Thoracic aorta (tissue), 2 donors: ENCODE measurements around the gene ABL2. TPM values are rescaled to one million over a fixed set of nuclear protein-coding genes. Genes with fewer than 3 reads are reported as not detected.

Experiments used
- ATAC-seq: fragments of 150-250 bp; one replicate; pipeline ENCODE4 v1.8.0; 2017; ENCODE audit warnings: low read depth; ENCODE audit not compliant: insufficient number of reproducible peaks, low FRiP score
- DNase-seq: peaks from one replicate; pipeline ENCODE4 v3.0.0-alpha.2; 2020; ENCODE audit warnings: low spot score
- H3K27ac ChIP-seq, 2 donors: fragments of 200-600 bp; sonication (generic); 1 replicate in 1 of 2; 2 replicates in 1 of 2; pipeline ENCODE4 v1.5.1; 2016; ENCODE audit warnings: mild to moderate bottlenecking in 2 of 2, moderate library complexity in 2 of 2
- H3K27me3 ChIP-seq: fragments of 200-600 bp; sonication (generic); replicated peaks from 2 replicates; pipeline ENCODE4 v1.6.0; 2016; ENCODE audit warnings: mild to moderate bottlenecking; ENCODE audit not compliant: insufficient read depth
- H3K36me3 ChIP-seq: fragments of 200-600 bp; sonication (generic); one replicate; pipeline ENCODE4 v1.5.1; 2016
- H3K4me1 ChIP-seq, 2 donors: fragments of 200-600 bp; sonication (generic); 1 replicate in 1 of 2; 2 replicates in 1 of 2; pipeline versions ENCODE4 v1.5.1 to v1.6.0; 2016; ENCODE audit warnings: low read depth in 2 of 2, mild to moderate bottlenecking in 1 of 2; ENCODE audit not compliant: control insufficient read depth in 1 of 2
- H3K4me3 ChIP-seq: fragments of 200-600 bp; sonication (generic); 2 replicates; pipeline ENCODE4 v1.5.1; 2016; ENCODE audit warnings: mild to moderate bottlenecking
- H3K9me3 ChIP-seq: fragments of 200-600 bp; sonication (generic); 2 replicates; pipeline ENCODE4 v1.5.1; 2016
- CTCF ChIP-seq: fragments of 200-600 bp; sonication (generic); IDR thresholded peaks from one replicate; pipeline ENCODE4 v1.5.1; 2019; ENCODE audit warnings: antibody characterized with exemption
- total RNA-seq, 2 donors: library from RNA; depleted of rRNA; stranded (reverse); fragments of >200 nt; gene quantifications; one replicate each; pipeline versions ENCODE4 v1.1.0 to v1.2.3, GENCODE V29; 2016

ABL2 gene
- total RNA-seq, 2 donors from 2014 or later = 23.6 to 62.4 TPM

- H3K27ac ChIP-seq = no peak overlapping the region
- no peak for ATAC-seq
- no peaks in the 10 kb centered on the region for H3K27me3 ChIP-seq
- peaks cover 23% of the 10 kb centered on the region for H3K36me3 ChIP-seq
- peaks cover 13 to 29% of the 10 kb centered on the region in 2 donors for H3K4me1 ChIP-seq
- no peak overlapping the region for H3K4me3 ChIP-seq
- H3K9me3 ChIP-seq = no peaks in the 10 kb centered on the region
- DNase-seq = no peak
- TF ChIP-seq CTCF = no peak
Observed at GRCh38 chr1:179094818-179095217, 134.7 kb downstream of the ABL2 start.

GRCh38 chr1:179092896-179093461, 136.5 kb downstream of the ABL2 start:
- ATAC-seq = no peak

GRCh38 chr1:179091691-179092165, 137.7 kb downstream of the ABL2 start:
- DNase-seq = no peak
- H3K27ac ChIP-seq = peak overlapping the region; percentile 45 to 74
- TF ChIP-seq CTCF = no peak
- ATAC-seq = no peak
- peaks cover 26% of the 10 kb centered on the region for H3K36me3 ChIP-seq
- H3K4me1 ChIP-seq = peaks cover 13 to 29% of the 10 kb centered on the region in 2 donors
- H3K4me3 ChIP-seq = no peak overlapping the region
- no peaks in the 10 kb centered on the region for H3K9me3 ChIP-seq
- H3K27me3 ChIP-seq = no peaks in the 10 kb centered on the region

More at GRCh38 chr1:179092896-179093461, 136.5 kb downstream of the ABL2 start:
- no peak for TF ChIP-seq CTCF
- peaks cover 13 to 29% of the 10 kb centered on the region in 2 donors for H3K4me1 ChIP-seq
- H3K4me3 ChIP-seq = no peak overlapping the region
- peaks cover 26% of the 10 kb centered on the region for H3K36me3 ChIP-seq
- DNase-seq = no peak
- no peaks in the 10 kb centered on the region for H3K9me3 ChIP-seq
- H3K27me3 ChIP-seq = no peaks in the 10 kb centered on the region
- peak overlapping the region in 1 of 2 donors; percentile 20 for H3K27ac ChIP-seq

- peak overlapping the region; percentile 45 to 74 for H3K27ac ChIP-seq
- no peaks in the 10 kb centered on the region for H3K9me3 ChIP-seq
- no peaks in the 10 kb centered on the region for H3K27me3 ChIP-seq
- H3K4me3 ChIP-seq = no peak overlapping the region
- ATAC-seq (peak; percentile 21), DNase-seq (no peak)
- H3K36me3 ChIP-seq = peaks cover 26% of the 10 kb centered on the region
- H3K4me1 ChIP-seq = peaks cover 13 to 29% of the 10 kb centered on the region in 2 donors
- TF ChIP-seq CTCF = no peak
Observed at GRCh38 chr1:179090923-179091322, 138.6 kb downstream of the ABL2 start.

GRCh38 chr1:179090522-179090921, 139.0 kb downstream of the ABL2 start:
- no peaks in the 10 kb centered on the region for H3K9me3 ChIP-seq
- peak; percentile 58 for TF ChIP-seq CTCF
- ATAC-seq = peak; percentile 71
- no peak for DNase-seq
- peaks cover 26% of the 10 kb centered on the region for H3K36me3 ChIP-seq
- peaks cover 13 to 29% of the 10 kb centered on the region in 2 donors for H3K4me1 ChIP-seq
- no peak overlapping the region for H3K4me3 ChIP-seq
- H3K27me3 ChIP-seq = no peaks in the 10 kb centered on the region
- H3K27ac ChIP-seq = peak overlapping the region; percentile 45 to 74
